K562 (cell line): Measurements from ENCODE around the gene TXNRD2. TPM values are rescaled to one million over a fixed set of nuclear protein-coding genes. Genes with fewer than 3 reads are reported as not detected.

Experiments used
- BRD4 ChIP-seq: fragments of 200-600 bp; sonication (generic); IDR thresholded peaks from 2 replicates; pipeline ENCODE4 v1.6.1; 2017; ENCODE audit warnings: inconsistent platforms
- CBX8 ChIP-seq: fragments of 200-600 bp; sonication (generic); IDR thresholded peaks from 2 replicates; pipeline ENCODE4 v1.6.1; 2012; ENCODE audit warnings: borderline replicate concordance, mixed run types, low read depth, mild to moderate bottlenecking, moderate library complexity, mixed read lengths, low read length, control low read depth, inconsistent platforms; ENCODE audit not compliant: poor library complexity, severe bottlenecking; ENCODE audit errors: extremely low read depth
- KLF10 ChIP-seq: fragments of 250-450 bp; sonication (Bioruptor Pico); IDR thresholded peaks from 2 replicates; pipeline ENCODE4 v1.6.1; 2021; ENCODE audit warnings: matching md5 sums
- KLF16 ChIP-seq: IDR thresholded peaks from 2 replicates; pipeline ENCODE4 v1.6.1; 2016; ENCODE audit warnings: antibody characterized with exemption
- MTA1 ChIP-seq: fragments of 450-650 bp; IDR thresholded peaks from 2 replicates; pipeline ENCODE4 v1.6.1; 2017; ENCODE audit warnings: borderline replicate concordance
- SETDB1 ChIP-seq: IDR thresholded peaks from one replicate; pipeline ENCODE4 v1.6.1; 2012; ENCODE audit warnings: low read length, control low read depth, inconsistent platforms
- TAF15 ChIP-seq: fragments of 200-400 bp; formaldehyde crosslinking; IDR thresholded peaks from 2 replicates; pipeline ENCODE4 v1.6.1; 2017; ENCODE audit warnings: mild to moderate bottlenecking, low read depth, low read length, moderate library complexity
- ZFPM2 ChIP-seq: fragments of 250-450 bp; sonication (Bioruptor Pico); IDR thresholded peaks from 2 replicates; pipeline ENCODE4 v1.5.1; 2022; ENCODE audit warnings: mild to moderate bottlenecking
- ZNF75A ChIP-seq: fragments of 450-650 bp; formaldehyde crosslinking; IDR thresholded peaks from 2 replicates; pipeline ENCODE4 v1.4.0; 2020; ENCODE audit warnings: mild to moderate bottlenecking
- ZNF764 ChIP-seq: fragments of 250-450 bp; sonication (Bioruptor Pico); IDR thresholded peaks from 2 replicates; pipeline ENCODE4 v1.4.0; 2020; ENCODE audit warnings: low read depth, mild to moderate bottlenecking, moderate library complexity
- polyA plus RNA-seq, 8 experiments: library from polyadenylated mRNA; depleted of rRNA in 4 of 8; stranded (reverse) in 5 of 8; unstranded in 3 of 8; fragments of >200 nt; fragmentation: Nextera tagmentation in 2 of 8; fragmentation: Illumina TruSeq in 1 of 8; extraction: Ambion mirVana in 2 of 8; extraction: Trizol in 1 of 8; gene quantifications; 2 replicates each; pipeline versions ENCODE4 v1.2.1 to v1.2.3, GENCODE V29; 2011 to 2014; ENCODE audit warnings: inconsistent platforms in 1 of 8, missing spikeins in 1 of 8
- total RNA-seq, 7 experiments: library from RNA; depleted of rRNA in 6 of 7; stranded (reverse); fragments of >200 nt in 6 of 7; fragmentation: Illumina TruSeq in 2 of 7; extraction: Trizol in 2 of 7; gene quantifications; 2 replicates each; pipeline versions ENCODE4 v1.2.1 to v1.2.3, GENCODE V29; 2011 to 2021; ENCODE audit warnings: low replicate concordance in 1 of 7
- TF ChIP-seq, protein P1 (sequence below): fragments of 450-650 bp; formaldehyde crosslinking; IDR thresholded peaks from 2 replicates; pipeline ENCODE4 v1.4.0; 2022; ENCODE audit warnings: mild to moderate bottlenecking, moderate library complexity
- TF ChIP-seq, protein P2 (sequence below): fragments of 450-650 bp; IDR thresholded peaks from 2 replicates; pipeline ENCODE4 v1.6.1; 2016; ENCODE audit warnings: missing biosample characterization, missing genetic modification characterization
- TF ChIP-seq, protein P3 (sequence below): fragments of 150-350 bp; conservative IDR thresholded peaks from 2 replicates; pipeline ENCODE4 v1.6.1; 2014; ENCODE audit warnings: low read length
- TF ChIP-seq, protein P4 (sequence below): fragments of 450-650 bp; IDR thresholded peaks from 2 replicates; pipeline ENCODE4 v1.6.1; 2016; ENCODE audit warnings: low read depth

Gene TXNRD2
- total and polyA plus RNA-seq, 9 of the 15 experiments (the other 6 are each of a cell fraction or from before 2014, with no cell fraction given): 3.3 to 80.2 (median 49.4) TPM

DNA sequence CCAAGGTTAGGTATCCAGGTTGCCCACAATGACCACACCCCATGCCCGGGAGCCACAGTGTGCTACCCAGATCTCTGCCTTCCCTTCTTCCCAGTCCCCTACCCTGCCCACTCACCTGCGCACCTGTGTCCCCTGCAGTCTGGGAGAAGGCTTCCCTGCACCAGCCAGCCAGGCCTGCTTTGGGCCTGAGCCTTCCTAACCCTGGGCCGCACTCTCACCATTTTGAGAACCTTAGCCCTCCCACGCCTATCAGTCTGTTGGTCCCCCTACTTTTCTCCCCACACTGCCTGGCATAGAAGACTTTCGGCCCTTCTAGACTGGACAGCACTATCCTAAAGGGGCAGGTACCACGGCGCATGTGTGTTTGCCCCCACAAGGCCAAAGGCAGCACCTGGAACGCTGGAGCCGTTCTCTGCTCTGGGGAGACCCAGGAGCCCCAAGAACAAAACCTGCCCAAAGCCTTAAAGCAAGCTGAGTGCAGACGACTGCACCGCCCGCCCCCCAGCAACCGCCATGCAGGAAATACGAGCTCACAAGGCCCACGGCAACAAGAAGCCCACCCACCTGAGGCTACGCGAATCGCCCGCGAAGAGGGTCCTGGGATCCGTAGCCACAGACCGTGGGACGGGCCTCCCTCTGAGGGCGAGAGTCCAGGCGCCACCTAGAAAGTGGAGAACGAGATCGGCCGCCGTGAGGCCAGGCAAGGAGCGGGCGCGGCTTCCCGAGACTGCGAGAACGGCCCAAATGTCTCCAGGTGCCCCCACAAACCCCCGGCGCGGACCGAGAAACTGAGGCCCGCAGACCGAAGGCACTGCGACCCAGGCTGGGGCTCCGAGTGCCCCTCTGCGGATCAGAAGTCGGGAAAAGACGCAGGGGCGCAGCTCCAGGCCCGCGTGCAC lies 87.5 kb downstream of the TXNRD2 start (continued):
- TF ChIP-seq MTA1 (no peak), ZNF764 (CRISPR knock-in tag) (peak; percentile 46; the same call in 1 of the 2 replicates), TAF15 (peak; percentile 82; the same call in 1 of the 2 replicates), ZFPM2 (no peak; the same call in 1 of the 2 replicates), SETDB1 (peak; percentile 11), CBX8 (no peak), BRD4 (no peak; the same call in 1 of the 2 replicates), KLF10 (no peak), ZNF75A (CRISPR knock-in tag) (no peak), KLF16 (no peak)
- TF ChIP-seq, protein P1, sequence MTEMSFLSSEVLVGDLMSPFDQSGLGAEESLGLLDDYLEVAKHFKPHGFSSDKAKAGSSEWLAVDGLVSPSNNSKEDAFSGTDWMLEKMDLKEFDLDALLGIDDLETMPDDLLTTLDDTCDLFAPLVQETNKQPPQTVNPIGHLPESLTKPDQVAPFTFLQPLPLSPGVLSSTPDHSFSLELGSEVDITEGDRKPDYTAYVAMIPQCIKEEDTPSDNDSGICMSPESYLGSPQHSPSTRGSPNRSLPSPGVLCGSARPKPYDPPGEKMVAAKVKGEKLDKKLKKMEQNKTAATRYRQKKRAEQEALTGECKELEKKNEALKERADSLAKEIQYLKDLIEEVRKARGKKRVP (CRISPR knock-in tag): peak; percentile 16; the same call in 1 of the 2 replicates
- TF ChIP-seq, protein P2, sequence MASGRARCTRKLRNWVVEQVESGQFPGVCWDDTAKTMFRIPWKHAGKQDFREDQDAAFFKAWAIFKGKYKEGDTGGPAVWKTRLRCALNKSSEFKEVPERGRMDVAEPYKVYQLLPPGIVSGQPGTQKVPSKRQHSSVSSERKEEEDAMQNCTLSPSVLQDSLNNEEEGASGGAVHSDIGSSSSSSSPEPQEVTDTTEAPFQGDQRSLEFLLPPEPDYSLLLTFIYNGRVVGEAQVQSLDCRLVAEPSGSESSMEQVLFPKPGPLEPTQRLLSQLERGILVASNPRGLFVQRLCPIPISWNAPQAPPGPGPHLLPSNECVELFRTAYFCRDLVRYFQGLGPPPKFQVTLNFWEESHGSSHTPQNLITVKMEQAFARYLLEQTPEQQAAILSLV (tag): 0 out of 2 replicates have a peak, but pooled peaks have one; percentile 8
- TF ChIP-seq, protein P3, sequence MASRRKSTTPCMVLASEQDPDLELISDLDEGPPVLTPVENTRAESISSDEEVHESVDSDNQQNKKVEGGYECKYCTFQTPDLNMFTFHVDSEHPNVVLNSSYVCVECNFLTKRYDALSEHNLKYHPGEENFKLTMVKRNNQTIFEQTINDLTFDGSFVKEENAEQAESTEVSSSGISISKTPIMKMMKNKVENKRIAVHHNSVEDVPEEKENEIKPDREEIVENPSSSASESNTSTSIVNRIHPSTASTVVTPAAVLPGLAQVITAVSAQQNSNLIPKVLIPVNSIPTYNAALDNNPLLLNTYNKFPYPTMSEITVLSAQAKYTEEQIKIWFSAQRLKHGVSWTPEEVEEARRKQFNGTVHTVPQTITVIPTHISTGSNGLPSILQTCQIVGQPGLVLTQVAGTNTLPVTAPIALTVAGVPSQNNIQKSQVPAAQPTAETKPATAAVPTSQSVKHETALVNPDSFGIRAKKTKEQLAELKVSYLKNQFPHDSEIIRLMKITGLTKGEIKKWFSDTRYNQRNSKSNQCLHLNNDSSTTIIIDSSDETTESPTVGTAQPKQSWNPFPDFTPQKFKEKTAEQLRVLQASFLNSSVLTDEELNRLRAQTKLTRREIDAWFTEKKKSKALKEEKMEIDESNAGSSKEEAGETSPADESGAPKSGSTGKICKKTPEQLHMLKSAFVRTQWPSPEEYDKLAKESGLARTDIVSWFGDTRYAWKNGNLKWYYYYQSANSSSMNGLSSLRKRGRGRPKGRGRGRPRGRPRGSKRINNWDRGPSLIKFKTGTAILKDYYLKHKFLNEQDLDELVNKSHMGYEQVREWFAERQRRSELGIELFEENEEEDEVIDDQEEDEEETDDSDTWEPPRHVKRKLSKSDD: no peak
- TF ChIP-seq, protein P4, sequence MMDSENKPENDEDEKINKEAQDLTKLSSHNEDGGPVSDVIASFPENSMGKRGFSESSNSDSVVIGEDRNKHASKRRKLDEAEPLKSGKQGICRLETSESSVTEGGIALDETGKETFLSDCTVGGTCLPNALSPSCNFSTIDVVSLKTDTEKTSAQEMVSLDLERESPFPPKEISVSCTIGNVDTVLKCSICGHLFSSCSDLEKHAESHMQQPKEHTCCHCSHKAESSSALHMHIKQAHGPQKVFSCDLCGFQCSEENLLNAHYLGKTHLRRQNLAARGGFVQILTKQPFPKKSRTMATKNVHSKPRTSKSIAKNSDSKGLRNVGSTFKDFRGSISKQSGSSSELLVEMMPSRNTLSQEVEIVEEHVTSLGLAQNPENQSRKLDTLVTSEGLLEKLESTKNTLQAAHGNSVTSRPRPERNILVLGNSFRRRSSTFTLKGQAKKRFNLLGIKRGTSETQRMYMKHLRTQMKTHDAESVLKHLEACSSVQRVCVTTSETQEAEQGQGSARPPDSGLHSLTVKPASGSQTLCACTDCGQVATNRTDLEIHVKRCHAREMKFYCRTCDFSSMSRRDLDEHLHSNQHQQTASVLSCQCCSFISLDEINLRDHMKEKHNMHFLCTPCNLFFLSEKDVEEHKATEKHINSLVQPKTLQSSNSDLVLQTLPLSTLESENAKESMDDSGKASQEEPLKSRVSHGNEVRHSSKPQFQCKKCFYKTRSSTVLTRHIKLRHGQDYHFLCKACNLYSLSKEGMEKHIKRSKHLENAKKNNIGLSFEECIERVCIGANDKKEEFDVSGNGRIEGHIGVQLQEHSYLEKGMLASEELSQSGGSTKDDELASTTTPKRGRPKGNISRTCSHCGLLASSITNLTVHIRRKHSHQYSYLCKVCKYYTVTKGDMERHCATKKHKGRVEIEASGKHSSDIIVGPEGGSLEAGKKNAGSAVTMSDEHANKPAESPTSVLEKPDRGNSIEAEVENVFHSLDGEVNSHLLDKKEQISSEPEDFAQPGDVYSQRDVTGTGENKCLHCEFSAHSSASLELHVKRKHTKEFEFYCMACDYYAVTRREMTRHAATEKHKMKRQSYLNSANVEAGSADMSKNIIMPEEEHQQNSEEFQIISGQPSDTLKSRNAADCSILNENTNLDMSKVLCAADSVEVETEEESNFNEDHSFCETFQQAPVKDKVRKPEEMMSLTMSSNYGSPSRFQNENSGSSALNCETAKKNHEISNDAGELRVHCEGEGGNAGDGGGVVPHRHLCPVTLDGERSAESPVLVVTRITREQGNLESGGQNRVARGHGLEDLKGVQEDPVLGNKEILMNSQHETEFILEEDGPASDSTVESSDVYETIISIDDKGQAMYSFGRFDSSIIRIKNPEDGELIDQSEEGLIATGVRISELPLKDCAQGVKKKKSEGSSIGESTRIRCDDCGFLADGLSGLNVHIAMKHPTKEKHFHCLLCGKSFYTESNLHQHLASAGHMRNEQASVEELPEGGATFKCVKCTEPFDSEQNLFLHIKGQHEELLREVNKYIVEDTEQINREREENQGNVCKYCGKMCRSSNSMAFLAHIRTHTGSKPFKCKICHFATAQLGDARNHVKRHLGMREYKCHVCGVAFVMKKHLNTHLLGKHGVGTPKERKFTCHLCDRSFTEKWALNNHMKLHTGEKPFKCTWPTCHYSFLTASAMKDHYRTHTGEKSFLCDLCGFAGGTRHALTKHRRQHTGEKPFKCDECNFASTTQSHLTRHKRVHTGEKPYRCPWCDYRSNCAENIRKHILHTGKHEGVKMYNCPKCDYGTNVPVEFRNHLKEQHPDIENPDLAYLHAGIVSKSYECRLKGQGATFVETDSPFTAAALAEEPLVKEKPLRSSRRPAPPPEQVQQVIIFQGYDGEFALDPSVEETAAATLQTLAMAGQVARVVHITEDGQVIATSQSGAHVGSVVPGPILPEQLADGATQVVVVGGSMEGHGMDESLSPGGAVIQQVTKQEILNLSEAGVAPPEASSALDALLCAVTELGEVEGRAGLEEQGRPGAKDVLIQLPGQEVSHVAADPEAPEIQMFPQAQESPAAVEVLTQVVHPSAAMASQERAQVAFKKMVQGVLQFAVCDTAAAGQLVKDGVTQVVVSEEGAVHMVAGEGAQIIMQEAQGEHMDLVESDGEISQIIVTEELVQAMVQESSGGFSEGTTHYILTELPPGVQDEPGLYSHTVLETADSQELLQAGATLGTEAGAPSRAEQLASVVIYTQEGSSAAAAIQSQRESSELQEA: no peak
